Naive thymus-derived CD4-positive, alpha-beta T cell (primary cell): ENCODE results near the gene AP2B1. TPM values are rescaled to one million over a fixed set of nuclear protein-coding genes. Genes with fewer than 3 reads are reported as not detected.

Source experiments
- ATAC-seq: fragments of 150-1000 bp; cut with Tn5 transposase; 2 replicates; pipeline ENCODE4 v1.10.0; 2021; ENCODE audit warnings: mild to moderate bottlenecking, moderate library complexity
- CTCF ChIA-PET: fragments of 350-600 bp; sonication (Branson Sonifier 250); formaldehyde crosslinking; loops from one replicate; lab custom pipeline; 2021; ENCODE audit warnings: antibody characterized with exemption; lab: Charles Lee
- POLR2A ChIA-PET: fragments of 350-600 bp; sonication (Branson Sonifier 250); formaldehyde crosslinking; loops from one replicate; lab custom pipeline; 2021; ENCODE audit warnings: antibody characterized with exemption, inconsistent platforms; lab: Charles Lee
- DNase-seq, 9 donors: peaks; one replicate each; pipeline versions ENCODE4 v3.0.0 to v3.0.0-alpha.2; 2020 to 2022; ENCODE audit warnings: mixed read lengths in 1 of 9
- H3K27ac ChIP-seq: one replicate; pipeline ENCODE4 v1.7.0; 2013; ENCODE audit warnings: mild to moderate bottlenecking, low read depth, low read length, moderate library complexity
- H3K27me3 ChIP-seq, 2 donors: one replicate each; pipeline ENCODE4 v1.7.0; 2013; ENCODE audit warnings: low read length in 2 of 2, mild to moderate bottlenecking in 2 of 2, moderate library complexity in 2 of 2; ENCODE audit not compliant: control insufficient read depth in 2 of 2, insufficient read depth in 2 of 2
- H3K36me3 ChIP-seq, 3 experiments: 1 replicate in 2 of 3; 2 replicates in 1 of 3; pipeline ENCODE4 v1.7.0; 2013; ENCODE audit warnings: low read length in 3 of 3, mild to moderate bottlenecking in 3 of 3, moderate library complexity in 1 of 3; ENCODE audit not compliant: insufficient read depth in 3 of 3, control insufficient read depth in 2 of 3
- H3K4me1 ChIP-seq, 2 donors: one replicate each; pipeline ENCODE4 v1.7.0; 2013; ENCODE audit warnings: low read length in 2 of 2, mild to moderate bottlenecking in 2 of 2, moderate library complexity in 1 of 2; ENCODE audit not compliant: control insufficient read depth in 2 of 2, insufficient read depth in 2 of 2
- H3K4me3 ChIP-seq: 2 replicates; pipeline ENCODE4 v1.7.0; 2013; ENCODE audit warnings: mild to moderate bottlenecking, low read length
- H3K9me3 ChIP-seq, 3 experiments: 1 replicate in 2 of 3; 2 replicates in 1 of 3; pipeline ENCODE4 v1.7.0; 2013; ENCODE audit warnings: low read length in 3 of 3; ENCODE audit not compliant: control insufficient read depth in 2 of 3
- H3K27ac Mint-ChIP-seq, 9 donors: one replicate each; pipeline ENCODE4 v1.8.0; 2020 to 2022; ENCODE audit warnings: mixed read lengths in 9 of 9, mild to moderate bottlenecking in 8 of 9, moderate library complexity in 5 of 9, inconsistent platforms in 2 of 9
- H3K27me3 Mint-ChIP-seq, 5 donors: one replicate each; pipeline ENCODE4 v1.8.0; 2021 to 2022; ENCODE audit warnings: mixed read lengths in 5 of 5, mild to moderate bottlenecking in 1 of 5
- H3K36me3 Mint-ChIP-seq, 5 donors: one replicate each; pipeline ENCODE4 v1.8.0; 2020 to 2022; ENCODE audit warnings: mixed read lengths in 5 of 5, mild to moderate bottlenecking in 3 of 5, inconsistent platforms in 1 of 5
- H3K4me1 Mint-ChIP-seq, 7 donors: one replicate each; pipeline ENCODE4 v1.8.0; 2020 to 2022; ENCODE audit warnings: mixed read lengths in 7 of 7, mild to moderate bottlenecking in 3 of 7, inconsistent platforms in 1 of 7
- H3K4me3 Mint-ChIP-seq, 10 donors: one replicate each; pipeline ENCODE4 v1.8.0; 2020 to 2022; ENCODE audit warnings: mild to moderate bottlenecking in 10 of 10, mixed read lengths in 10 of 10, moderate library complexity in 6 of 10, inconsistent platforms in 2 of 10
- H3K9me3 Mint-ChIP-seq, 11 donors: one replicate each; pipeline ENCODE4 v1.8.0; 2020 to 2022; ENCODE audit warnings: mixed read lengths in 11 of 11, mild to moderate bottlenecking in 4 of 11, inconsistent platforms in 1 of 11, moderate library complexity in 1 of 11
- intact Hi-C, 2 donors: fragments of 100-400 bp; cut with micrococcal nuclease; formaldehyde crosslinking; loops; one replicate each; pipeline ENCODE4 v1.15.1; 2023
- polyA plus RNA-seq, 2 donors: library from polyadenylated mRNA; unstranded; fragments of 300-500 nt; fragmentation: Illumina TruSeq; gene quantifications; one replicate each; pipeline ENCODE4 v1.2.3, GENCODE V29; 2021
- total RNA-seq, 6 experiments: library from RNA in 5 of 6; stranded (reverse) in 5 of 6; gene quantifications; 1 replicate in 5 of 6; 2 replicates in 1 of 6; pipeline ENCODE4 v1.2.3 and lab custom pipeline; 2021 to 2026

The AP2B1 gene
- total and polyA plus RNA-seq, 7 experiments from 2014 or later, result 49.0 to 197 (median 102) TPM

DNA sequence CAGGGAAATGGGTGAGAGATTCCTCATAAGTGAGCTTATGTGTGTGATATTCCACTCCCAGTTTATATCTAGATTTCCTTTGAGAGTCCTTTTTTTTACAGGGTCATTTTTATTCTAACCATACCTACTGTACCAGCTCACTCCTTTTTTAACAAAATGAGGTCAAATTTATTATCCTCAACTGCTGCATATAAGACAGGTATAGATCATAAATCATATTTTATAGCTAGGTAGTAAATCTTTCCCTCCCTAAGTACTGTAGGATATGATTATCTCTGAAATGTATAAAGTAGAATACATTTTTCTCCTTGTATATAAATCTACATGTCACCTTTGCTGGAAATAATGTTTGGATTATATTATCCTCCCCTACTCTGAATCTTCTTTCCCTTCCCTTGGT, 31.5 kb downstream of the AP2B1 start:
- Mint-ChIP-seq H3K36me3 (peaks cover 0 to 5% (median 0%) of the 10 kb centered on the region in 5 donors), H3K4me1 (peaks cover 0 to 8% (median 5%) of the 10 kb centered on the region in 7 donors), H3K4me3 (no peak overlapping the region), H3K27me3 (no peaks in the 10 kb centered on the region), H3K27ac (no peak overlapping the region), H3K9me3 (no peaks in the 10 kb centered on the region)
- DNase-seq (no peak), ATAC-seq (no peak)
- no peaks in the 10 kb centered on the region for H3K9me3 ChIP-seq
- H3K27me3 ChIP-seq, result no peaks in the 10 kb centered on the region
- H3K27ac ChIP-seq, result no peak overlapping the region
- no peak overlapping the region for H3K4me3 ChIP-seq
- intact Hi-C loops, result no loop called here
- ChIA-PET CTCF (no interaction called here), POLR2A (no interaction called here)
- H3K4me1 ChIP-seq, result no peaks in the 10 kb centered on the region
- peaks cover 0 to 7% (median 3%) of the 10 kb centered on the region in 3 experiments for H3K36me3 ChIP-seq

DNA sequence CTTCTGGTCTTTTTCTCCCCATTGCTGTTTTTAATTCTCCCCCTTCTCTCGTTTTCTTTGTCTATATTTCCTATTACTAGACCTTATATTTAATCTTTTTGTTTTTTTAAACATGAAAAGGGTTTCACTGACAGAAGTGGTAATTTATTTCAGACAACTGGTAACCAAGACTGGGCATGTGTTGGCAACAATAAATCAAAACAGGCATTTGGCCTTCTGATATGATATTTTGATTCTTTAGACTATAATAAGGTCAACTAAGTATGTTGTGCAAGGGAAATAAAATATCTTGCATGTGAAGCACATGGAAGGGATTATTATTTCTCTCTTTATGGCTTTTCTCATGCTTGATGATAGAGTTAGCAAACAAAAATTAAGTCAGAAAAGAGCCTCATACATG, 34.6 kb downstream of the AP2B1 start:
- ChIA-PET CTCF (interaction anchor here (0.8 to 1.3 kb wide), 2 partner anchors 9 to 125 kb away, joined by 3 to 4 read pairs; no protein-coding TSS in a partner anchor), POLR2A (no interaction called here)
- H3K9me3 ChIP-seq, result no peaks in the 10 kb centered on the region
- no peak for DNase-seq
- peaks cover 3 to 27% (median 11%) of the 10 kb centered on the region in 3 experiments for H3K36me3 ChIP-seq
- no peak overlapping the region for H3K4me3 ChIP-seq
- Mint-ChIP-seq H3K27ac (peak overlapping the region in 1 of 9 donors; percentile 27), H3K9me3 (no peaks in the 10 kb centered on the region), H3K36me3 (peaks cover 0 to 29% (median 7%) of the 10 kb centered on the region in 5 donors), H3K27me3 (no peaks in the 10 kb centered on the region), H3K4me3 (no peak overlapping the region), H3K4me1 (peaks cover 0 to 8% (median 5%) of the 10 kb centered on the region in 7 donors)
- no peak overlapping the region for H3K27ac ChIP-seq
- no peaks in the 10 kb centered on the region for H3K27me3 ChIP-seq
- intact Hi-C loops, result no loop called here
- no peak for ATAC-seq
- no peaks in the 10 kb centered on the region for H3K4me1 ChIP-seq

DNA sequence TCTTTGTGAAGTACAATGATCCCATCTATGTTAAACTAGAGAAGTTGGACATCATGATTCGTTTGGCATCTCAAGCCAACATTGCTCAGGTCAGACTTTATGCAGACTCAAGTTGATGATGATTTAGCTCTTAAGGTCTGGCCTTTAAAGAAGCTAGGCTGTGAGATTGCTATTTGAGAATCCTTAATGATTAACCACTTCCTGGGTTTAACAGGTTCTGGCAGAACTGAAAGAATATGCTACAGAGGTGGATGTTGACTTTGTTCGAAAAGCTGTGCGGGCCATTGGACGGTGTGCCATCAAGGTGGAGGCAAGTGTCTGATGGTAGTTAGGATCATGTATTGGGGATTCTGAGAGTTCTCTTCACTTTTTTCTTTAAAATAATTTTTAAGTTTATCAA, 40.3 kb downstream of the AP2B1 start:
- H3K4me1 Mint-ChIP-seq, result peaks cover 0 to 3% (median 0%) of the 10 kb centered on the region in 7 donors
- H3K9me3 Mint-ChIP-seq, result no peaks in the 10 kb centered on the region
- peaks cover 4 to 40% (median 17%) of the 10 kb centered on the region in 5 donors for H3K36me3 Mint-ChIP-seq
- H3K4me3 Mint-ChIP-seq, result no peak overlapping the region
- intact Hi-C loops, result no loop called here
- Histone ChIP-seq H3K27me3 (no peaks in the 10 kb centered on the region), H3K27ac (no peak overlapping the region), H3K36me3 (peaks cover 13 to 50% (median 19%) of the 10 kb centered on the region in 3 experiments), H3K4me1 (no peaks in the 10 kb centered on the region), H3K9me3 (no peaks in the 10 kb centered on the region), H3K4me3 (no peak overlapping the region)
- ATAC-seq, result no peak
- ChIA-PET CTCF (no interaction called here), POLR2A (no interaction called here)
- no peak overlapping the region for H3K27ac Mint-ChIP-seq
- DNase-seq, result no peak
- no peaks in the 10 kb centered on the region for H3K27me3 Mint-ChIP-seq

DNA sequence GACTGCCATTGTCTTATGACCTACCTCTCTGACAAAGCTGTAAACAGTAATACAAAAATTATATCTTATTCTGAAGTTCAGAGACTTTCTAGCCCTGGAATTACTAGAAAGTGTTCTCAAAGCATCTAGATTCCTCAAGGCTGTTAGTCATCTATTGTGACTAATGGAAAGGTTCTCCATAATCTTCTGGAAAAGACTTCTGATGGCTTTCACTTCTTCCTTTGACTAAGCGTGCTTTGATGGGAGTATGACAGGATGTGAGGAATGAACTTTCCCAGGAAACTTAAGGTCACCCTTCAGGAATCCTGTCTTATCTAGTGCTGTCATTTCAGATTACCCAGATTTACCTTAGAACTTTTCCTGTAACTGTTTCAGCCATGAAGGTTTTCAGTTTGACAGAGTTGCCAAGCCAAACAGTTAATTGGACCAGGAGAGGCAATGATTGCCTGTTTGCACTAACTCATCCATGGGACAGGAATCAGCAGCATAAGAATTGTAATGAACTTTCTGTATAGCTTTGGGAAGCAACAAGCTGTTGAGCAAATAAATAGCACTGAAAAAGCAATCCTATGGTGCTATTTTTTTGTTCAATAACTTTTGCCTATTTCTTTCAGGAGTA, 43.5 kb downstream of the AP2B1 start:
- peaks cover 0 to 6% (median 0%) of the 10 kb centered on the region in 7 donors for H3K4me1 Mint-ChIP-seq
- intact Hi-C loops, result no loop called here
- no peaks in the 10 kb centered on the region for H3K9me3 Mint-ChIP-seq
- Histone ChIP-seq H3K36me3 (peaks cover 8 to 54% (median 13%) of the 10 kb centered on the region in 3 experiments), H3K4me3 (no peak overlapping the region), H3K4me1 (no peaks in the 10 kb centered on the region), H3K27me3 (no peaks in the 10 kb centered on the region), H3K27ac (no peak overlapping the region), H3K9me3 (no peaks in the 10 kb centered on the region)
- CTCF ChIA-PET, result no interaction called here
- H3K27me3 Mint-ChIP-seq, result no peaks in the 10 kb centered on the region
- DNase-seq, result no peak
- POLR2A ChIA-PET, result no interaction called here
- ATAC-seq, result no peak
- no peak overlapping the region for H3K4me3 Mint-ChIP-seq
- peaks cover 4 to 35% (median 17%) of the 10 kb centered on the region in 5 donors for H3K36me3 Mint-ChIP-seq
- H3K27ac Mint-ChIP-seq, result no peak overlapping the region

DNA sequence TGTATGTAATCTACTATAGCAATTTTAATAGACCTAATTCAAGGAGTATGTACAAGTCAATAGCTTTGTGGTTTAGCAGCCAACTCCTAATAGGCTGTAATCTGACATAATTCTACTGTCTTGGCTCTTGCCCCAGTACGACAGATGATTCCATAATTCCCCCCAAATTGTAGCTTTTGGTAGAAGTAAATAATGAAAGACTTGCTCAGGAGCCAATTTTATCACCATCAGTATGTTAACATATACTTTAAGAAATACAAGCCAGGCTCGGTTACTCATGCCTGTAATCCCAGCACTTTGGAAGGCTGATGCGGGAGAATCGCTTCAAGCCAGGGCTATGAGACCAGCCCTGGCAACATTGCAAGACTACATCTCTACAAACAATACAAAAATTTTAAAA, 53.9 kb downstream of the AP2B1 start:
- Mint-ChIP-seq H3K4me3 (no peak overlapping the region), H3K4me1 (peaks cover 0 to 4% (median 0%) of the 10 kb centered on the region in 7 donors), H3K27me3 (no peaks in the 10 kb centered on the region), H3K36me3 (peaks cover 10 to 42% (median 25%) of the 10 kb centered on the region in 5 donors), H3K27ac (no peak overlapping the region), H3K9me3 (no peaks in the 10 kb centered on the region)
- H3K4me3 ChIP-seq, result no peak overlapping the region
- H3K27me3 ChIP-seq, result no peaks in the 10 kb centered on the region
- H3K4me1 ChIP-seq, result no peaks in the 10 kb centered on the region
- H3K9me3 ChIP-seq, result no peaks in the 10 kb centered on the region
- DNase-seq, result no peak
- POLR2A ChIA-PET, result no interaction called here
- intact Hi-C loops, result no loop called here
- CTCF ChIA-PET, result interaction anchor here (1.2 kb wide), 1 partner anchor 28 kb away, joined by 7 read pairs; no protein-coding TSS in a partner anchor
- no peak overlapping the region for H3K27ac ChIP-seq
- ATAC-seq, result no peak
- peaks cover 9 to 77% (median 19%) of the 10 kb centered on the region in 3 experiments for H3K36me3 ChIP-seq

DNA sequence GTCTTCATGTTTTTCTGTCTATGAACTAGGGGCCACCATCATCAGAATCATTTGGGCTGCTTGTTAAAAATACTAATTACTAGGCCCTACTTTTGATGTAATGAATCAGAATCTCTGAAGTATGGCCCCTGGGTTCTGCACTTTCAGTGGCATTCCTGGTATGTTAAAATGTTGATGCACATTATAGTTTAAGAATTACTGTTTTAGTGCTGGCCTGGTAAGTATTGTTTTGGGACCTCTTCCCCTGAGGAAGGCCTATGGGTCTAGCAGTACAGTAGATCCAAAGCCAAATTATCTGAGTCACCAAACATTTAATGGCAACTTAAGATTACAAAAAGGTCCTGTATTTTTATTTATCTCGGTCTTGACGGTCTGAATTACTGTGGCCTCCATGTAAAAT, 58.8 kb downstream of the AP2B1 start:
- peaks cover 0 to 10% (median 2%) of the 10 kb centered on the region in 7 donors for H3K4me1 Mint-ChIP-seq
- H3K4me3 ChIP-seq, result no peak overlapping the region
- no peaks in the 10 kb centered on the region for H3K9me3 Mint-ChIP-seq
- H3K4me3 Mint-ChIP-seq, result no peak overlapping the region
- peaks cover 5 to 53% (median 8%) of the 10 kb centered on the region in 3 experiments for H3K36me3 ChIP-seq
- no peak overlapping the region for H3K27ac ChIP-seq
- no peaks in the 10 kb centered on the region for H3K9me3 ChIP-seq
- H3K4me1 ChIP-seq, result no peaks in the 10 kb centered on the region
- DNase-seq (no peak), ATAC-seq (no peak)
- H3K27me3 ChIP-seq, result no peaks in the 10 kb centered on the region
- H3K27ac Mint-ChIP-seq, result no peak overlapping the region
- no peaks in the 10 kb centered on the region for H3K27me3 Mint-ChIP-seq
- peaks cover 10 to 33% (median 22%) of the 10 kb centered on the region in 5 donors for H3K36me3 Mint-ChIP-seq
- POLR2A ChIA-PET, result no interaction called here
- intact Hi-C loops, result loop anchor here in 1 of 2 donors (5.0 kb wide), 1 partner anchor 34 kb away; no protein-coding TSS in a partner anchor
- CTCF ChIA-PET, result no interaction called here

DNA sequence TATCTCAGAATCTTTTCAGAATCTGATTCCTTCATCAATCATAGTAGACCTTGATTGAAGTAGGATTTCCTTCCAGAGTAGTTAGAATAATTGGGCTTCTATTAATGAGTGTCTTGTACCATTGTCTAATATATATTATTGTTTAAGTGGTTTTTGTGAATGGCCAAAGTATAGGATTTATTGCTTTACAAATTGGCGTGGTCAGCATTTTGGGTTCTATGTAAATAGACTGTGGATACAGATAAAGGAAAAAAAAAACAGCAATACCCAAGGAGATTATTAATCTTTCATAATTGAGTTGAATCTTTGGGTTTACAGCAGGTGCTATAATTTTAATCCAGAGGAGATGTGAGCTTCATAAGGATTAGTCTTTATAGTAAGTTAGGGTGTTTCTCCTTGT, 64.3 kb downstream of the AP2B1 start:
- Mint-ChIP-seq H3K27ac (peak overlapping the region in 1 of 9 donors; percentile 0), H3K4me1 (peaks cover 0 to 15% (median 6%) of the 10 kb centered on the region in 7 donors), H3K27me3 (no peaks in the 10 kb centered on the region), H3K36me3 (peaks cover 4 to 47% (median 25%) of the 10 kb centered on the region in 5 donors), H3K4me3 (no peak overlapping the region), H3K9me3 (no peaks in the 10 kb centered on the region)
- ATAC-seq (no peak), DNase-seq (no peak)
- peaks cover 5 to 27% (median 16%) of the 10 kb centered on the region in 3 experiments for H3K36me3 ChIP-seq
- intact Hi-C loops, result no loop called here
- no peaks in the 10 kb centered on the region for H3K9me3 ChIP-seq
- no peak overlapping the region for H3K4me3 ChIP-seq
- H3K27me3 ChIP-seq, result no peaks in the 10 kb centered on the region
- CTCF ChIA-PET, result no interaction called here
- no peaks in the 10 kb centered on the region for H3K4me1 ChIP-seq
- H3K27ac ChIP-seq, result no peak overlapping the region
- POLR2A ChIA-PET, result interaction anchor here (0.7 kb wide), 1 partner anchor 112 kb away, joined by 9 read pairs; no protein-coding TSS in a partner anchor
